ENCODE results near the gene TXN.

Gene TXN

DNA sequence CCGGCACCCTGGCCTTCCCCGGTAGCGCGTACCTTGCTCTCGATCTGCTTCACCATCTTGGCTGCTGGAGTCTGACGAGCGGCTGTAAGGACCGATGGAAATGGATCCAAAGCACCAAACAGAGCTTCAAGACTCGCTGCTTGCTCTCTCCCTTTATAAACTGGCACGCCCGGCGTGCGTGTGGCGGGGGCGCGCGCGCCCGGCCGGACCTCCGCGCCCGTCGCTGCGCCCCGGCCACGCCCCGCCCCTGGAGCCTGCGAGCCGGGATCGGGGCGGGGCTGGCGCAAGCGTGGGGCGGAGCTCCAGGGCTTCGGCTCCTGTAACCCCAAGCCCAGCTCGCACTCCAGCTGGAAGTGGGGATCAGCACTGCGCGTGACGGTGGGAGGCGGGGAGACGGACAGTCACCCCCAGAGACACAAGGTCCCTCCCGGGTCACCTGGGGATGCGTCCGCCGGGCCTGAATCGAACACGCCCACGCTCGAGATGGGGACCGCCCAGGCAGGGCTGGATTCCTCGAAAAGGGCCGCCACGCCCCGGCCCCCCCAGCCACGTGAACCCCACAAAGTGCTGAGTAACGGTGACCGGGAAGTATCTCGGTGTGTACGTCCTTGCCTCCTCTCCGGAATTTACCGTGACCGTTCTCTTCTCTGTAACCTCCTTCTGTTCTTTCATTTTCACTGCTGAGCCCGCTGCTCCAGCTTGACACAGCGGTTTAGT, at the start of gene TXN:
TSS of gene TXN (minus strand) at position 128 of the 717 bp plus-strand sequence. CDS start at position 56, 72 bp downstream.
- DNase-seq, result peak; percentile 66 to 88

GRCh38 chr9:110303133-110303532, 46.8 kb upstream of the TXN start:
- no peak for DNase-seq

DNA sequence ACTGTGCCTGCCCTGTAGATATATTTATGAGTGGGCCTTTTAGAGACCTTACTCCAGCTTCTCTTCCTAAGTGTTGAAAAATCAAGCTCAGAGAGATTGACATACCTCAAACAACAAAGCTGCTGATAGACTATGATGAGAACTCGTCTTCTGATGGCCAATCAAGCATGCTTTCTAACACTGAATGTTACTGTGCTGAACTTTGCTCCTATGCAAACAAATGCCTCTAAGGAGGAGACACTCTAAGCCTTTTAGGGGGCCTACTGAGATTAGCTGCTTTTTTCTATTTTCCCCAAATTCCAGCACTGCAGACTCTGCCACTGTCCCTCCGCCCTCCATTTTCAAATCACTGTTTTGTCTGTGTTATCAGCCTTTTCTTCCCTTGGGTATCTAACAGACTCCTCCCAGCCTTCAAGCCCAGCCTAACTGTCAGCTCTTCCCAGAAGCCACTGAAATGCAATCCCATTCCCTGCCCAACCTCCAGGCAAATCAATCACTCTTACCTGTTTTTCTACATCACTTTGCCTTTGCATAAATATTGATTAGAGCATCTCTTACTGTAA, 41.8 kb upstream of the TXN start:
- no peak for DNase-seq

DNA sequence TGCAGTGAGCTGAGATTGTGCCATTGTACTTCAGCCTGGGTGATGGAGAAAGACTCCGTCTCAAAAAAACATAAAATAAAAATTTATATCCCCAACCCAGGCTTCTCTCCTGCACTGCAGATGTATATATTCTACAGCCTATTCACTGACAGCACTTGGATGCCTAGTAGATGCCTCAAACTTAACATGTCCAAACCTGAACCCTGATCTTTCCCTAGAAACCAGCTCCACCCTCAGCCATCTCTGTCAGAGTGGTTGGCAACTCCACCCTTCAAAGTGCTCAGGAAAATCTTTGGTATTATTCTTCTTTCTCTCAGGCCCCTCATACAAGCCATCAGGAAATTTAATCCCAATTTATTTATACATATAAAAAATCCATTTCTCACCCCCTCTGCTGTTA, 36.9 kb upstream of the TXN start:
- no peak for DNase-seq

- DNase-seq, result no peak
Observed at GRCh38 chr9:110291921-110292557, 35.7 kb upstream of the TXN start.

GRCh38 chr9:110290001-110290400, 33.7 kb upstream of the TXN start:
- DNase-seq, result no peak

DNA sequence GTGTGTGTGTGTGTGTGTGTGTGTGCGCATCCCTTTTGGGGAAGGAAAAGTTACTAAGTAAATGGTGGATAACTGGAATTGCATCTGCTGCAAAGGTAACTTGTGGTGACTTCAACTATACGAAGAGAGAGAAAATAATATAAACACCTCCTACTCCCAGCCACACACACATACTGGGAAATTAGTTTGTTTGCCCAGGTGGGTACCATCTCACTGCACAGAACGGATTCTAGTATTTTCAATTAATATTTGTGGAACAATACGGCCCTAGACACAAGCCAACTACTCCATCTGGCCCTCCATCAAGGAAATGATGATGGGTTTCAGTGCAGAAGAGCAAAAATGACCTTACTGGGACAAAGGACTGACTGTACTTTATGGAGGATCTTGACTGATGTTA, 32.2 kb upstream of the TXN start:
- no peak for DNase-seq

DNA sequence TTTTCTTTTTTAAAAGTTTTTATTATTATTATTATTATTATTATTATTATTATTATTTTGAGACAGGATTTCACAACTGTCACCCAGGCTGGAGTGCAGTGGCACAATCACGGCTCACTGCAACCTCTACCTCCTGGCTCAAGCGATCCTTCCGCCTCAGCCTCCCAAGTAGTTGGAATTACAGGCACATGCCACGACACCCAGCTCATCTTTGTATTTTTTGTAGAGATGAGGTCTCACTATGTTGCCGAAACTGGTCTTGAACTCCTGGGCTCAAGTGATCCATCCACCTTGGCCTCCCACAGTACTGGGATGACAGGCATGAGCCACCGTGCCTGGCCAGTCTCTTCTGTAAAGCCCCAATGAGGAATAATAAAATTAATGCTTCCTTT, 31.0 kb upstream of the TXN start:
- DNase-seq, result no peak

DNA sequence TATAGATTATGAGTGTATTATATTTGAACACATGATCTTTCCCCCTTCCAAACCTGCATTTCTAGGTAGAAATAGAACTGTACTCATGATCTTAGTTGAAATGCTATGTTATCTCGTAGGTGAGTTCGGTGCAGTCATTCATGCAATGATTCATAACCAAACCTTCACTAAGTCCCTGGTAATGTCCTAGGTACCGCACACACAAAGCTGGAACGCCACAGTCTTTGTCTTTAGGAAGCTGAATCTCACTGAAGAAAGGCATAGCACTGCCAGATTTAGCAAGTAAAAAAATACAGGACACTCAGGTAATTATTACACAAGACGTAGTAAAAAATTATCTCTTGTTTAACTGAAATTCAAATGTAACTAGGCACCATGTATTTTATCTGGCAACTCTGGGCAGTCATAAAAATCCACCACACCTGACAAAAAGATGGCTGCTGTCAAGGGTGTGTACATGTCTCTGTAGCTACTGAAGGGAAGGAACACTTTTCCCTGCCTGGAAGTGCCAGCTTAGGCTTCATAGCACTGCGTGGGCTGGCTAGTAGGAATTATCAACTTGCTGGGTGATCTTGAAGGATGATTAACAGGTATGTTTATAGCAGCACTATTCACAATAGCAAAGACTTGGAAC, 28.0 kb upstream of the TXN start:
- no peak for DNase-seq

- DNase-seq, result no peak
Observed at GRCh38 chr9:110283751-110284150, 27.4 kb upstream of the TXN start.

- DNase-seq, result no peak
Observed at GRCh38 chr9:110282739-110283081, 26.4 kb upstream of the TXN start.

GRCh38 chr9:110282018-110282738, 25.9 kb upstream of the TXN start:
- no peak for DNase-seq

DNA sequence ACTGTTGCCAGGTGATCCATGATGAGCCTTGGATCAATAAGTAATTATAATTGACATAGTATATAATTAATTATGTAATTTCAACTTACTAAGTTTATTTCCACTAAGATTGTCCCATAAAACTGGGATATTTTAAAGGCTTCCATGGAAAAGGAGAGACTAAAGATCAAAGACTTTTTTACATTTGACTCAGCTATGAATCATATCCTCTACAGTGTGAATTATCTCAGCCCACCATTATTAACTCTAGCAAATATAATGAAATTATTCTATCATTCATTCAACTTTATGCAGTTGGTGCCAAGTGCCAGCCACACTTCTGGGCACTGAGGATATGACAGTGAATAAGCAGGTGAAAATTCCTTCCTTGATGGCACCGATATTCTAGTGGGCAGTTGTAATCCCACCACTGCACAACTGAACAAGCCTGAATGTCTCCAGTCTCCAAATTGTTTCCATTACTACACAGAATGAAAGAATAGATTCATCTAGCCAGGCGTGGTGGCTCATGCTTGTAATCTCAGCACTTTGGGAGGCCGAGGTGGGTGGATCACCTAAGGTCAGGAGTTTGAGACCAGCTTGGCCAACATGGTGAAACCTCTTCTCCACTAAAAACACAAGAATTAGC, 21.9 kb upstream of the TXN start:
- peak in 1 of 2 experiments; percentile 25 for DNase-seq

DNA sequence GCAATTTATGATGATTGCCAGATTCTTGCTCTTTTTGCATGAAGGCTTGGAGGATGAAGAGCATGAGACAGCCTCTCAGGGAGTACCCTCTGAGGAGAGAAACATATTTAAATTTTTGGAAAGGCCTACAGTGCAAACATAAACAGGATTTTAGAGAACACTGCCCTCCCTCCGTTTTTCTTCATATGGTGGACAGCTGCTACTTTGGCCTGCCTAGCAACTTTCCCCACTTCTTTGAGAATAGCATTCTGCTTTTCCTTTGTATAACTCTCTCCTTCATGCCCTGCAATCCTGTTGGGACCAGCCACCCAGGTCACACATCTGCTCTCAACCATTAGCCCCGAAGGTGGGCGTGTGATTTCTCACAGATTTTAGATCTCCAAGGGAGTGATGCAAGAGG, 20.5 kb upstream of the TXN start:
- no peak for DNase-seq

DNA sequence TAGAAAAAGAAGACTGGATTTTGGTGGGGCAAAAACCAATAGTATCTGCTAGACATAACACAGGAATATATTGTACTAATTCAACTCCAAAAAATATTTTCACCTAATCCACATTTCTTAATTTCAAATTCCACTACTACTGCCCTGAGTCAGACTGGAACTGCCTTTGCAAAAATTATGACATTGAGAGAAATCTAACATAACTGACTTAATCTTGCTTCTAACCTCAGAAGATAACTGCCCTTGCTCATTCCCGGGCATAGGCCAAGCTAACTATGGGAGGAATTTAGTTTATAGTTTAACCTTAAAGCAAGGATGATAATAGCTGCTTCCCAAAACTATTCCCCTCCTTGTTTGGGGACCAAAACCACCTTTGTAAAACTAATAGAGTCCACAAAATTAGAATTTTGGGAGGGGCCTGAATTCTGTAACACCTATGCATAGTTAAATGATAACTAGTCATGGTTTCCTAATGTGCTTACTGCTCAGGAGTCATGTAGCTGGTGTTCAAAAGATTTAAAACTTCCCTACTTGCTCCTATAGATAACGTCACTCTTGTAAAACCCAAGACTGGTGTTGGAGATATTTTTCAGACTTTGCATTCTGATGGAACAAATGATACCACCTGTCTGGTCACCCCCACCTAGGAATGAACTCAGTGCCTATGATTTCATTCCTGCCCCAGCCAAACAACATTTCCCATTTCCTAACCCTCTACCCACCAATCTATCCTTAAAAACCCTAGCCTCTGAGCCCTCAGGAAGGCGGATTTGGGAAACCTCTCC, 14.1 kb upstream of the TXN start:
- DNase-seq, result no peak

DNA sequence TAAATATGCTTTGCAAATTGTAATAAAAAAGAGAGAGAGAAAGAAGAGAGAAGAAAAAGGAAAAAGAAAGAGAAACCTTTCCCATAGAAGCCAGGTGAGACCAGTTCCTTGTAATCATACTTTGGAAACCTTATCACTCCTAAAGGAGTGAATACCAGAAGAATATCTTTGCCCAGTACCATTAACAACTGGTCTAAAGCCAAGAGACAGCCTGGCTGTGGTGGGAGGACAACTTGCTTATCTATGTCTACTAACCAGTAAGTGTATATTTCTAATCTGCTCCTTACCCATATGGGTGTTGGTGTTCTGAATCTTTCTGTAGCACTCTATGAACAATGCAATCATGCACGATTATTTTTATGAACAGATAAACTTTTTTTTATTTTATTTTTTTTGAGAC, 10.5 kb upstream of the TXN start:
- no peak for DNase-seq

- no peak for DNase-seq
Observed at GRCh38 chr9:110261632-110262031, 5.3 kb upstream of the TXN start.

DNA sequence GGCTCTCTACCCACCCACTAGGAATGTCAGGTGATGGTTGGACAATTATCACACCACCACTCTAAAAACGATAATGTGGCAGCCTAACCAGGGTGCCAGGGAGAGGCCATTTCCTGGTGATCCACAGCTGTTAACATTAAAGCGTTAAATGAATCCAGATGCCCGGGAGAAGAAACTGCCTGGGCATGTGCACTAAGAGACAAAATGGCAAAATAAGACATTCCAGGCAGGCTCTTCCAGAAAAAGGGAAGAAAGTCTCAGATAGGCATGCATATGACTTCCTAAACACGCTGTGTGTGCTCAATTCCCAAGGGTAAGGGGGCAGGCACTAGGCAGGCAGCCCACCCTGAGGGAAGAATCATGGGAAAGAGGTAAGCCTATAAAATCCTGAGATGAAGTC, 4.6 kb upstream of the TXN start:
- DNase-seq, result no peak

- no peak for DNase-seq
Observed at GRCh38 chr9:110259566-110259965, 3.3 kb upstream of the TXN start.

- no peak for DNase-seq
Observed at GRCh38 chr9:110258690-110259091, 2.4 kb upstream of the TXN start.

- no peak for DNase-seq
Observed at GRCh38 chr9:110257956-110258355, 1.6 kb upstream of the TXN start.

All from SW 1271 (cell line).